SK-N-SH (cell line): ENCODE data around the gene ANKRD65.

Experiments used
- CTCF ChIP-seq: fragments of 200-600 bp; sonication (generic); IDR thresholded peaks from 2 replicates; pipeline ENCODE4 v1.6.1; 2017; ENCODE audit warnings: antibody characterized with exemption, mild to moderate bottlenecking, moderate library complexity
- EP300 ChIP-seq, 2 experiments: IDR thresholded peaks; 2 replicates each; pipeline versions ENCODE4 v1.4.0 to v1.6.1; 2012; ENCODE audit warnings: borderline replicate concordance in 1 of 2, low read depth in 1 of 2, low read length in 1 of 2

- TF ChIP-seq CTCF, result no peak
- TF ChIP-seq EP300 (IDR thresholded peaks at IDR 0.05; ENCODE audit: borderline replicate concordance in 1 of 2, low read depth in 1 of 2, low read length in 1 of 2), result no peak
These were observed 17.4 kb downstream of the ANKRD65 start for GRCh38 chr1:1403653-1404052.
